Hepatocyte (in vitro differentiated cells): ENCODE data around the gene TMEM165. TPM values are rescaled to one million over a fixed set of nuclear protein-coding genes. Genes with fewer than 3 reads are reported as not detected.

ENCODE experiments used
- DNase-seq: peaks from one replicate; pipeline ENCODE4 v3.0.0-alpha.2; 2016; ENCODE audit warnings: low spot score
- H2AFZ ChIP-seq: fragments of 200-600 bp; sonication (generic); 2 replicates; pipeline ENCODE4 v1.6.0; 2016; ENCODE audit warnings: antibody characterized with exemption, mild to moderate bottlenecking
- H3K27ac ChIP-seq: fragments of 200-600 bp; sonication (generic); 2 replicates; pipeline ENCODE4 v1.5.1; 2016; ENCODE audit warnings: mild to moderate bottlenecking
- H3K27me3 ChIP-seq: fragments of 200-600 bp; sonication (generic); 2 replicates; pipeline ENCODE4 v1.6.1; 2016
- H3K36me3 ChIP-seq: fragments of 200-600 bp; sonication (generic); replicated peaks from 2 replicates; pipeline ENCODE4 v1.5.1; 2016; ENCODE audit warnings: low read depth; ENCODE audit not compliant: insufficient read depth
- H3K4me1 ChIP-seq: fragments of 200-600 bp; sonication (generic); 2 replicates; pipeline ENCODE4 v1.5.1; 2016; ENCODE audit warnings: mild to moderate bottlenecking, moderate library complexity; ENCODE audit not compliant: insufficient read depth
- H3K4me2 ChIP-seq: fragments of 200-600 bp; sonication (generic); 2 replicates; pipeline ENCODE4 v1.6.0; 2016
- H3K4me3 ChIP-seq: fragments of 200-600 bp; sonication (generic); 2 replicates; pipeline ENCODE4 v1.5.1; 2016; ENCODE audit warnings: mild to moderate bottlenecking
- H3K79me2 ChIP-seq: fragments of 200-600 bp; sonication (generic); 2 replicates; pipeline ENCODE4 v1.6.0; 2017; ENCODE audit warnings: mild to moderate bottlenecking
- H3K9me2 ChIP-seq: fragments of 200-600 bp; sonication (generic); replicated peaks from 2 replicates; pipeline ENCODE4 v1.6.0; 2017; ENCODE audit warnings: mild to moderate bottlenecking; ENCODE audit not compliant: insufficient read depth
- H3K9me3 ChIP-seq: fragments of 200-600 bp; sonication (generic); 2 replicates; pipeline ENCODE4 v1.5.1; 2016; ENCODE audit warnings: low read depth, mild to moderate bottlenecking
- H4K20me1 ChIP-seq: fragments of 200-600 bp; sonication (generic); 2 replicates; pipeline ENCODE4 v1.6.0; 2016; ENCODE audit warnings: mild to moderate bottlenecking; ENCODE audit not compliant: insufficient read depth, poor library complexity, severe bottlenecking
- EZH2 ChIP-seq: fragments of 200-600 bp; sonication (generic); IDR thresholded peaks from 2 replicates; pipeline ENCODE4 v1.6.1; 2016; ENCODE audit warnings: antibody characterized with exemption, mild to moderate bottlenecking, borderline replicate concordance
- EZH2phosphoT487 ChIP-seq: fragments of 200-600 bp; sonication (generic); IDR thresholded peaks from one replicate; pipeline ENCODE4 v1.6.1; 2018; ENCODE audit warnings: antibody characterized with exemption, mild to moderate bottlenecking, low read depth, moderate library complexity; ENCODE audit not compliant: unreplicated experiment, severe bottlenecking
- WGBS: methylation state at CpG from one replicate; pipeline ENCODE4 v1.1.6; 2016; ENCODE audit warnings: low lambda C conversion rate; ENCODE audit errors: missing lambda C conversion rate; 5-methylcytosine and 5-hydroxymethylcytosine counted together
- polyA plus RNA-seq: library from polyadenylated mRNA; unstranded; fragments of >200 nt; fragmentation: Nextera tagmentation; extraction: Ambion mirVana; gene quantifications from 2 replicates; pipeline ENCODE4 v1.2.1, GENCODE V29; 2016
- total RNA-seq: library from RNA; depleted of rRNA; stranded (reverse); fragments of >200 nt; gene quantifications from 2 replicates; pipeline ENCODE4 v1.2.3, GENCODE V29; 2014
- TF ChIP-seq, protein P1 (sequence below): fragments of 200-600 bp; sonication (generic); IDR thresholded peaks from 2 replicates; pipeline ENCODE4 v1.5.1; 2016; ENCODE audit warnings: antibody characterized with exemption, mild to moderate bottlenecking; ENCODE audit not compliant: poor library complexity

The TMEM165 gene
- total and polyA plus RNA-seq, 2 experiments from 2014 or later, result 152 to 160 TPM

DNA sequence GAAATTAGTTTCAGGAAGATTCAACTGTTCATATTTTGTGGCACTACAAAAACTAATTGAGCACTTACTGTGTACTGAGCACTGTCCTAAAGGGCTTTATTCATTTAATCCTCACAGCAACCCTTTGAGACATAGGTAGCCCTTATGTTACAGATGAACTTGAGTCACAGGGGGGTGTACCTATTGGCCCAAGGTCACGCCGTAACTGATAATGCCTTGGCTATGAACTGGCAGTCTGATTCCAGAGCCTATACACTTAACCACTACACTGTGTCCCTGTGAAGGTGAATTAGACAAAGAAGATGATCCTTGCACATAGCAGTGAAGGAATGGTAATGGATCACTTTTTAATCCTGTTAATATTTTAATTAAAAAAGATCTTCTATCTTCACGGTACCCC is 12.0 kb downstream of the TMEM165 start:
- H3K4me1 ChIP-seq, result peaks cover 8% of the 10 kb centered on the region

GRCh38 chr4:55409468-55410171 is 13.9 kb downstream of the TMEM165 start:
- Histone ChIP-seq H3K27ac (peak overlapping the region; percentile 16), H3K79me2 (peaks cover 99% of the 10 kb centered on the region), H3K4me3 (no peak overlapping the region), H3K4me1 (peaks cover 8% of the 10 kb centered on the region), H2AFZ (no peak overlapping the region), H4K20me1 (peaks cover 74% of the 10 kb centered on the region), H3K36me3 (no peaks in the 10 kb centered on the region), H3K9me2 (no peaks in the 10 kb centered on the region), H3K4me2 (peak overlapping the region; percentile 20), H3K27me3 (no peaks in the 10 kb centered on the region), H3K9me3 (no peaks in the 10 kb centered on the region)
- WGBS, result 64% methylated on average over 10 of the region's 10 CpGs
- DNase-seq, result no peak
- TF ChIP-seq EZH2 (no peak), EZH2phosphoT487 (no peak)
- TF ChIP-seq, protein P1, sequence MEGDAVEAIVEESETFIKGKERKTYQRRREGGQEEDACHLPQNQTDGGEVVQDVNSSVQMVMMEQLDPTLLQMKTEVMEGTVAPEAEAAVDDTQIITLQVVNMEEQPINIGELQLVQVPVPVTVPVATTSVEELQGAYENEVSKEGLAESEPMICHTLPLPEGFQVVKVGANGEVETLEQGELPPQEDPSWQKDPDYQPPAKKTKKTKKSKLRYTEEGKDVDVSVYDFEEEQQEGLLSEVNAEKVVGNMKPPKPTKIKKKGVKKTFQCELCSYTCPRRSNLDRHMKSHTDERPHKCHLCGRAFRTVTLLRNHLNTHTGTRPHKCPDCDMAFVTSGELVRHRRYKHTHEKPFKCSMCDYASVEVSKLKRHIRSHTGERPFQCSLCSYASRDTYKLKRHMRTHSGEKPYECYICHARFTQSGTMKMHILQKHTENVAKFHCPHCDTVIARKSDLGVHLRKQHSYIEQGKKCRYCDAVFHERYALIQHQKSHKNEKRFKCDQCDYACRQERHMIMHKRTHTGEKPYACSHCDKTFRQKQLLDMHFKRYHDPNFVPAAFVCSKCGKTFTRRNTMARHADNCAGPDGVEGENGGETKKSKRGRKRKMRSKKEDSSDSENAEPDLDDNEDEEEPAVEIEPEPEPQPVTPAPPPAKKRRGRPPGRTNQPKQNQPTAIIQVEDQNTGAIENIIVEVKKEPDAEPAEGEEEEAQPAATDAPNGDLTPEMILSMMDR, result peak; percentile 32

More for the DNA sequence above, 12.0 kb downstream of the TMEM165 start:
- H4K20me1 ChIP-seq, result peaks cover 76% of the 10 kb centered on the region
- H3K36me3 ChIP-seq, result no peaks in the 10 kb centered on the region
- DNase-seq, result no peak
- peaks cover 99% of the 10 kb centered on the region for H3K79me2 ChIP-seq
- 80% methylated on average over 3 of the region's 3 CpGs for WGBS
- no peak overlapping the region for H2AFZ ChIP-seq
- no peak overlapping the region for H3K4me3 ChIP-seq
- H3K9me3 ChIP-seq, result no peaks in the 10 kb centered on the region
- TF ChIP-seq EZH2, result no peak
- TF ChIP-seq, protein P1, result no peak
- TF ChIP-seq EZH2phosphoT487, result no peak
- H3K27ac ChIP-seq, result no peak overlapping the region
- H3K27me3 ChIP-seq, result no peaks in the 10 kb centered on the region
- no peak overlapping the region for H3K4me2 ChIP-seq
- H3K9me2 ChIP-seq, result no peaks in the 10 kb centered on the region

DNA sequence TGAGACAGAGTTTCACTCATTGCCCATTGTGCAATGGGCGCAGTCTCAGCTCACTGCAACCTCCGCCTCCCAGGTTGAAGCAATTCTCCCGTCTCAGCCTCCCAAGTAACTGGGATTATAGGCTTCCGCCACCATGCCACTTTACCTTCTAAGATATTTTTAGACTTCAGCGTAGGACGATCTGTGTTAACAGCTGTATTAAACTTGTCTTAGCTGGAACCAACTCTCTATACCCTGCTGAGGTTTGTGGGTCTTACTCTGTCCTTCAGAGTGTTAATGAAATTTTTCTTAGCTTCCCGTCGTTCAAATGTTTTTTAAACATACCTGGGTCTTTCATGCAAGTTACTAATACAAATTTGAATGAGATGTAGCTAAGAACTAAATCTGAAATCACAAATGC is 14.7 kb downstream of the TMEM165 start:
- peaks cover 66% of the 10 kb centered on the region for H4K20me1 ChIP-seq
- H3K27ac ChIP-seq, result no peak overlapping the region
- no peaks in the 10 kb centered on the region for H3K9me2 ChIP-seq
- WGBS, result 95% methylated on average over 8 of the region's 8 CpGs
- H3K4me1 ChIP-seq, result peaks cover 8% of the 10 kb centered on the region
- no peaks in the 10 kb centered on the region for H3K9me3 ChIP-seq
- no peak overlapping the region for H3K4me2 ChIP-seq
- TF ChIP-seq EZH2, result no peak
- TF ChIP-seq EZH2phosphoT487, result no peak
- TF ChIP-seq, protein P1, result no peak
- H3K4me3 ChIP-seq, result no peak overlapping the region
- no peak for DNase-seq
- H3K27me3 ChIP-seq, result no peaks in the 10 kb centered on the region
- H3K36me3 ChIP-seq, result no peaks in the 10 kb centered on the region
- H3K79me2 ChIP-seq, result peaks cover 99% of the 10 kb centered on the region
- no peak overlapping the region for H2AFZ ChIP-seq
